ENCODE data around the gene APOBEC3G.

DNA sequence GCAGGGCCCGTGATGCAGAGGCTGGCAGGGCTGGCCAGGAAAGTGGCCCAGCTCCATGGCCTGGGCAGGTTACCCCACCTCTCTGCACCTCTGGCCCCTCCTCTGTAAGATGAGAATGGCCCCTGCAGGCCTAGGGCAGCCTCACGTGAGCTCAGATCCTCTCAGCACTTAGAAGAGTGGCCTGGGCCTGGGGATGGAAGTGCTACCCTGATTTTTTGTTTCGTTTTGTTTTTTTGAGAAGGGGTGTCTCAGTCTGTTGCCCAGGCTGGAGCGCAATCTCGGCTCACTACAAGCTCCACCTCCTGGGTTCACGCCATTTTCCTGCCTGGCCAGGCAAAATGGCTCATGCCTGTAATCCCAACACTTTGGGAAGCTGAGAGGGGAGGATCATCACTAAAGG, 21.0 kb downstream of the APOBEC3G start:
- no peak for TF ChIP-seq POLR2AphosphoS5 (IDR thresholded peaks at IDR 0.05)
- TF ChIP-seq, protein P1, sequence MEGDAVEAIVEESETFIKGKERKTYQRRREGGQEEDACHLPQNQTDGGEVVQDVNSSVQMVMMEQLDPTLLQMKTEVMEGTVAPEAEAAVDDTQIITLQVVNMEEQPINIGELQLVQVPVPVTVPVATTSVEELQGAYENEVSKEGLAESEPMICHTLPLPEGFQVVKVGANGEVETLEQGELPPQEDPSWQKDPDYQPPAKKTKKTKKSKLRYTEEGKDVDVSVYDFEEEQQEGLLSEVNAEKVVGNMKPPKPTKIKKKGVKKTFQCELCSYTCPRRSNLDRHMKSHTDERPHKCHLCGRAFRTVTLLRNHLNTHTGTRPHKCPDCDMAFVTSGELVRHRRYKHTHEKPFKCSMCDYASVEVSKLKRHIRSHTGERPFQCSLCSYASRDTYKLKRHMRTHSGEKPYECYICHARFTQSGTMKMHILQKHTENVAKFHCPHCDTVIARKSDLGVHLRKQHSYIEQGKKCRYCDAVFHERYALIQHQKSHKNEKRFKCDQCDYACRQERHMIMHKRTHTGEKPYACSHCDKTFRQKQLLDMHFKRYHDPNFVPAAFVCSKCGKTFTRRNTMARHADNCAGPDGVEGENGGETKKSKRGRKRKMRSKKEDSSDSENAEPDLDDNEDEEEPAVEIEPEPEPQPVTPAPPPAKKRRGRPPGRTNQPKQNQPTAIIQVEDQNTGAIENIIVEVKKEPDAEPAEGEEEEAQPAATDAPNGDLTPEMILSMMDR (IDR thresholded peaks at IDR 0.05) = no peak
- TF ChIP-seq POLR2A (IDR thresholded peaks at IDR 0.05) = no peak

Data from breast epithelium (tissue), 3 donors.